HG02840 (cell line): ENCODE results near the gene THYN1.

Source experiments
- ATAC-seq: cut with Tn5 transposase; IDR thresholded peaks from one replicate; pipeline ENCODE4 v1.9.1; 2021; ENCODE audit warnings: mild to moderate bottlenecking, moderate library complexity, moderate number of reproducible peaks; ENCODE audit not compliant: unreplicated experiment, low FRiP score

THYN1 gene

GRCh38 chr11:134226806-134227325 is 26.3 kb downstream of the THYN1 start:
- ATAC-seq = no peak

DNA sequence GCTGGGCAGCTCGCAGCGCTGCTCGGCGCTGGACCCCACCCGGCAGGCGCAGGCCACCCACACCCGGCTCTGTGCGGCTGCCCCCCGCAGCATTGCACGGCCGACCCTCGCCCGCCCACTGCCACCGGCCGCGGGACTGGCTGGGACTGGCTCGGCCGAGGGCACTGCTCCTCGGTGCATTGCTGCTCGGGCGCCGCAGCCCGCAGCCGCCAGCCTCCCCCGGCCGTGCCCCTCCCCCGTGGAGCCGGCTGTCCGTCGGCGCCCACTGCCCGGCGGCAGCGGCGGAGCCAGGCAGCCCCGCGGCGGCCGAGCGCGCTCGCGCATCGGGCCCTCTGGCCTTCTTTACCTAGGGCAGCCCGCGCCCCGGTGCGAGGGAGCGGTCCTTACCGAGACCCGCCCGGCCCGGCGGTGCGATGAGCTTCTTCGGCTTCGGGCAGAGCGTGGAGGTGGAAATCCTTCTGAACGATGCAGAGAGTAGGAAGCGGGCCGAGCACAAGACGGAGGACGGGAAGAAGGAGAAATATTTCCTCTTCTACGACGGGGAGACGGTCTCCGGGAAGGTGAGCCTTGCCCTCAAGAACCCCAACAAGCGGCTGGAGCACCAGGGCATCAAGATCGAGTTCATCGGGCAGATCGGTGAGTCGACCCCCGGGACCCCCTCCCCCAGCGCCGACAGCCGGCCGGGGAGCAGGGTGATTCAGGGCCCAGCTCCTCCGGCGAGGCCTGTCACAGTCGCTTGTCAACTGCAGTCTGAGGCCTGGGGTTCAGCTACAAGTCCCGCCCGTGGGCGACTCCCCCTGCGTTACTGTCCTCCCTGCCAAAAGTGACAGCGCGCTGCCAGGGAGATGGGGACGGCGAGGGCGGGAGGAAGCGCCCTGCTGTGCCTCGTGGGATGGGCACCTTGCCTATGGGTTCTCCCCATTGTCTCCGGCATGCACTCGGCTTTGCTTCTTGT is 28.2 kb downstream of the THYN1 start:
- peak; percentile 2 for ATAC-seq

DNA sequence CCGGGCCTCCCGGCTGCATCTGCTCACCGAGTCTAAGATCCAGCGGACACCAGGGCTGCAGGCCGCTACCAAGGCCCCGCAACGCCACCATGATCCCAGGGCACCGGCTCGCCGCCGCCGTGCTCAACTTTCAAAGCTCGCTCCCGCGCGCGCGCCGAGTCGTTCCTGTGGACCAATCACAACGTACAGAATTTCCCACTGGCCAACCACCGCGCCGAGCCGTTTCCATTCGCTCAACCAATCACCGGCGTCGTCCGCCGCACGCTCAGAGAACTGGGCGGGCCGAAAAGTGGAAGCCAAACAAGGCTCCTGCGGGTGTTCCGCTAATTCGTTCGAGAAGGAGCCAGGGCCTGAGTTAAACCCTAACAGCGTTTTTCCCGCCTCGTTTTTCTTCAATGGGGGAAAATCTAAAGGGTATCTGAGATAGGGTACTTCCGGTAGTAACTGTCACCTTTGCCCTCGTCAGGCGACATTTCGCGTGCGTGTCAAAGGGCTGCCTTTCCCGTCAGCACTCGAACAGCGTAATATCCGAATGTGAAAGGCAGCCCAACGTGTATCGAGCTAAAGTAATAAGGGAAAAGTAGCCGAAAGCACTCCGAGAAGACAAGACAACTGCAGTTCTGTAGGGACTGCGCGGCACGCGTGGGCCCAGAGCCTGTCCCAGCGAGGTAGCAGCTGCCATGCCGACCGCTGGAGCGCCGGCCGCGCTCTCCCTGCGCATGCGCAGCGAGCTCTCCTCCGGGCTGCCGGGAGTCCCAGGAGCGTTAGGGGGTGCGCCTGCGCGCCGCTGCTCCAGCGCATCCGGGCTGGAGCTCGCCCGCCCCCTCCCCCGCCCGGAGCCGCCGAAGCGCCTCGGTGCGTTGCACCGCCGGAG is 29.1 kb downstream of the THYN1 start, which contains the start of the genes NCAPD3 and VPS26B:
Gene NCAPD3, minus strand, starts transcription at position 132 of the 874 bp plus-strand sequence. Its CDS starts 41 bp downstream, at position 91.
Gene VPS26B, plus strand, starts transcription at position 836 of the 874 bp plus-strand sequence. CDS start 452 bp downstream, outside the sequence.
- peak; percentile 79 for ATAC-seq

GRCh38 chr11:134223121-134223520 is 30.0 kb downstream of the THYN1 start:
- ATAC-seq = no peak

GRCh38 chr11:134216816-134217215 is 36.3 kb downstream of the THYN1 start:
- ATAC-seq = no peak

DNA sequence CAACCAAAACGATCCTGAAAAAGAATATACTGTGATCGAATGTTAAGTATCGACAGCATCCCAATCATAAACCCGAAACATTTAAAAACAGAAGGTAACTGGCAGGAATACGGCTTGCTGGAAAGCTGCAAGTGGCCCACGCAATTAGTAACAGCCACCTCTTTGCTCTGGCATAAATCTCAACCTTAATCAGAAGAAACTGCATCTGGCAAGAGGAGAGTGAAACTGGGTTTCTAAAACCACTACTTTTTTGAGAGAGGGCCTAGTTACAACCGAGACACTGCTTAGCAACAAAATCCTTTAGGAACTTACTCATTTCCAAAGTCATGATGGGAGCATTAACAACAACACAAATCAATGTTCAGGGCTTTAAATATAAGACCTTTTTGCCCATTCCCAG is 37.3 kb downstream of the THYN1 start:
- ATAC-seq = no peak

- ATAC-seq = no peak
These were observed 45.5 kb downstream of the THYN1 start for GRCh38 chr11:134207538-134208239.

DNA sequence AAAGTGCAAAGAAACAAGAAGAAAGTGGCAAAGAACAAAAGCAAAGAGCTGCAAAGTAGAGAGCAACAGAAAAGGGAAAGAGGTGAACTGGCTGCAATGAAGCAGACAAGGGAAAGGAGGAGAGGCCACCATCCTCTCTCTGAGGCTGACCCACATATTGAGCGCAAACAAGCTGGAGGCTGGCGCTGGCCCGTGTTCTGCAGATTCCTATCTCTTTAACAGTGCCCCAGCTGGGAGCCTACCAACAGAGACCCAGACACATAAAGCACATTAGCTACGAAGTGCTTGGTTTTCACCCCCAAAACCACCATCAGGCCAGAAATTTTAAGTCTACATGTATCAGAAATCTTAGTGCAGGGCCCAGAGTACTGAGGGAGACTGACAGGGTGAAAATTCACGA is 47.0 kb downstream of the THYN1 start:
- no peak for ATAC-seq

GRCh38 chr11:134205729-134206128 is 47.4 kb downstream of the THYN1 start:
- ATAC-seq = no peak

DNA sequence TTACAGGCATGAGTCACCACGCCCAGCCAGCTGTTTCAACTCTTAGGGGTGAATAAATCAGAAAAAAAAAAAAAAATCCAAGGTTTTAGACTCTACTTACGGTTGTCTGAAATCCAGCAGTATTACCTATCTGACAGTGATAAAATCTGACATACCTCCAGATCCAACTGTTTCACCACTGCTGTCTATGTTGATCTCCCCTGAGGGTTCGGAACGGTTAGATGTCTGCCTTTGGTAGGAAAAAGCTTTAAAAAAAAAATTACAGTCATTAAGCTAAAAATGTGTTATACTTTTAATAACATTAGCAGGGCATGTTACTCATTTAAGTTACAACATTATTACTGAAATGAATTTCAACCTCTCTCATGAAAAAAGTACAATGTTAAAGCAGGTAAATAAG is 50.5 kb downstream of the THYN1 start:
- ATAC-seq = no peak

GRCh38 chr11:134200688-134201087 is 52.5 kb downstream of the THYN1 start:
- ATAC-seq = no peak

GRCh38 chr11:134199531-134199930 is 53.6 kb downstream of the THYN1 start:
- ATAC-seq = no peak
